Loucy (cell line): ENCODE measurements around the gene ADGRL1.
"Not testable (repeated sequence)": the region's sequence is repeated elsewhere in the genome, so short reads cannot be mapped to it uniquely, and the experiment has no call there.

ENCODE experiments used
- H2AFZ ChIP-seq: fragments of 200-600 bp; sonication (generic); 2 replicates; pipeline ENCODE4 v1.6.0; 2016; ENCODE audit warnings: antibody characterized with exemption, mild to moderate bottlenecking, low read length, moderate library complexity
- H3F3A ChIP-seq: fragments of 200-600 bp; 2 replicates; pipeline ENCODE4 v1.6.0; 2016; ENCODE audit warnings: antibody characterized with exemption, low read depth, mild to moderate bottlenecking
- H3K27me3 ChIP-seq: fragments of 200-600 bp; sonication (generic); 2 replicates; pipeline ENCODE4 v1.6.1; 2014; ENCODE audit warnings: low read length, mild to moderate bottlenecking; ENCODE audit not compliant: insufficient read depth, poor library complexity, severe bottlenecking
- H3K36me3 ChIP-seq: fragments of 200-600 bp; sonication (generic); 2 replicates; pipeline ENCODE4 v1.6.1; 2016; ENCODE audit warnings: low read length; ENCODE audit not compliant: insufficient read depth
- H3K4me1 ChIP-seq: fragments of 200-600 bp; sonication (generic); 2 replicates; pipeline ENCODE4 v1.5.1; 2014; ENCODE audit warnings: low read length, mild to moderate bottlenecking; ENCODE audit not compliant: insufficient read depth, poor library complexity, severe bottlenecking
- H3K4me2 ChIP-seq: fragments of 200-600 bp; sonication (generic); 2 replicates; pipeline ENCODE4 v1.6.0; 2014; ENCODE audit warnings: antibody characterized with exemption, low read length, low read depth, mild to moderate bottlenecking; ENCODE audit not compliant: poor library complexity, severe bottlenecking
- H3K4me3 ChIP-seq: fragments of 200-600 bp; sonication (generic); 2 replicates; pipeline ENCODE4 v1.5.1; 2014; ENCODE audit warnings: low read length, mild to moderate bottlenecking, mixed read lengths; ENCODE audit not compliant: poor library complexity, severe bottlenecking
- H3K79me2 ChIP-seq: fragments of 200-600 bp; sonication (generic); 2 replicates; pipeline ENCODE4 v1.6.1; 2014; ENCODE audit warnings: low read length; ENCODE audit not compliant: insufficient read depth
- H3K9ac ChIP-seq: fragments of 200-600 bp; sonication (generic); 2 replicates; pipeline ENCODE4 v1.6.0; 2014; ENCODE audit warnings: mild to moderate bottlenecking, low read depth, low read length, moderate library complexity; ENCODE audit not compliant: poor library complexity, severe bottlenecking
- H3K9me2 ChIP-seq: fragments of 200-600 bp; sonication (generic); replicated peaks from 2 replicates; pipeline ENCODE4 v1.6.1; 2016; ENCODE audit warnings: low read depth, low read length, mixed read lengths
- H3K9me3 ChIP-seq: fragments of 200-600 bp; sonication (generic); 2 replicates; pipeline ENCODE4 v1.6.1; 2014; ENCODE audit warnings: mild to moderate bottlenecking, antibody characterized with exemption, low read length, low read depth; ENCODE audit not compliant: insufficient read depth
- H4K20me1 ChIP-seq: fragments of 200-600 bp; sonication (generic); 2 replicates; pipeline ENCODE4 v1.6.0; 2014; ENCODE audit warnings: antibody characterized with exemption, low read length, mild to moderate bottlenecking; ENCODE audit not compliant: insufficient read depth, poor library complexity, severe bottlenecking
- EZH2phosphoT487 ChIP-seq: fragments of 200-600 bp; IDR thresholded peaks from 2 replicates; pipeline ENCODE4 v1.6.1; 2018; ENCODE audit warnings: antibody characterized with exemption, mild to moderate bottlenecking, moderate library complexity, borderline replicate concordance
- TF ChIP-seq, protein P1 (sequence below): fragments of 200-600 bp; sonication (generic); conservative IDR thresholded peaks from 2 replicates; pipeline ENCODE4 v1.5.1; 2014; ENCODE audit warnings: mild to moderate bottlenecking, antibody characterized with exemption, low read length

The ADGRL1 gene

DNA sequence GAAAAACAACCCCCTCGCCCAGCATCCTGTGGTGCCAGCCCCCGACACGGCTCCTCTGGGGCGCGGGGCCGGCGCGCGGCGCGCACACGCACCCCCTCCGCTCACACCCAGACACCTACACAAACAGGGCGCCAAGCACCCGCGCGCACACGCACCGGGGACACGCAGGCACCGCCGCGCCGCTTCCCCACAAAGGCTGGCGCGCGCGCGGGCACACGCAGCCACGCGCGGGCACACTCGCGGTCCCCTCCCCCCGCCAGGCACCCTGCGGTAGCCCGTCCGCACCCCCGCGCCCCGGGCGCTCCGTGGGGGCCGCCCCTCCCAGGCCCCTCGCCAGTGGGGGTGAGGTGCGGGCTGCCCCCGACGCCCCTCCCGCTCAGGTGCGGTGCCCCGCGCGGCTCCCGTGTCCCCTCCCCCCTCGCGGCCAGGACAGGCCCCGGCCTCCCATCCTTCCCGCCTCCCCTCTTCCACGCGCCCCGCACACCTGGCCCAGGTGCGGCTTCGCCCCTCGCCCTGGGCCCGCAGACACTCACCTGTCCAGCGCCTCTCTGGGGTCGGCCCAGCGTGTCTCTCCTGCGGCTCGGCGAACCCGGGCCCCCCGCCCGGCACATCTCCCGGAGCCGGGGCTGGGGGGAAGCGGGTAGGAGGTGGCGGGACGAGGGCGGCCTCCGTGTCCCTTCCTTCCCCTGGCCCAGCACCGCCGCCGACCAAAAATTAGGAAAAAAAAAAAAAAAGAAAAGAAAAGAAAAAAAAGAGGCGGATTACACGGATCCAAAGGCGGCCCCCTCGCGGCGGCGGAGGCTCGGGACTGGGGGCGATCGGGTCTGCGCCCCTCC is at the start of gene ADGRL1:
TSS of gene ADGRL1 (minus strand) at position 718 of the 836 bp plus-strand sequence. CDS start 22,567 bp downstream, outside the sequence.
- H3K27me3 ChIP-seq, H3K9me3 ChIP-seq, H3F3A ChIP-seq, H4K20me1 ChIP-seq, H3K4me1 ChIP-seq, H3K9me2 ChIP-seq, H3K36me3 ChIP-seq: not testable (repeated sequence)
- Histone ChIP-seq H2AFZ (peak within 1 kb of the TSS; percentile 94), H3K9ac (peak within 1 kb of the TSS; percentile 93), H3K79me2 (peaks cover 36% of the 10 kb centered on the region), H3K4me3 (peak within 1 kb of the TSS; percentile 90), H3K4me2 (peak within 1 kb of the TSS; percentile 81)

DNA sequence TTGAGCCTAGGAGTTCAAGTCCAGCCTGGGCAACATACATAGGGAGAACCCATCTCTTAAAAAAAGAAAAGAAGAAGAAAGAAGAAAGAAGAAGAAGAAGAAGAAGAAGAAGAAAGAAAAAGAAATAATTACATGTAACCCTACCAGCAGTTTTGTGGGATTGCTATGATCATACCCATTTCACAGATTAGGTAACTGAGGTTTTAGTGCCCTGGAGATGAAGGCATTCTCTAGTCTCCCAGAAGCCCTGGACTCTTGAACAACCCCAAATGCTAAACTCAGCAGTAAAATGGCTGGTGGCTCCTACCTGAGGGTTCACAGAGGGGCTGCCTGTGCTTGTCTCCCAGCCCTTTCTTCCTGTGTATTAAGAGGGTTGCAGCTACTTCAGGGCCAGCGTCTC is 49.3 kb upstream of the ADGRL1 start:
- not testable (repeated sequence) for H3K9me3 ChIP-seq, H4K20me1 ChIP-seq, H3K27me3 ChIP-seq, H3K4me2 ChIP-seq, H3K4me3 ChIP-seq, H3K9ac ChIP-seq, H3K79me2 ChIP-seq, H3K9me2 ChIP-seq, H3F3A ChIP-seq, H3K36me3 ChIP-seq, H2AFZ ChIP-seq, H3K4me1 ChIP-seq

DNA sequence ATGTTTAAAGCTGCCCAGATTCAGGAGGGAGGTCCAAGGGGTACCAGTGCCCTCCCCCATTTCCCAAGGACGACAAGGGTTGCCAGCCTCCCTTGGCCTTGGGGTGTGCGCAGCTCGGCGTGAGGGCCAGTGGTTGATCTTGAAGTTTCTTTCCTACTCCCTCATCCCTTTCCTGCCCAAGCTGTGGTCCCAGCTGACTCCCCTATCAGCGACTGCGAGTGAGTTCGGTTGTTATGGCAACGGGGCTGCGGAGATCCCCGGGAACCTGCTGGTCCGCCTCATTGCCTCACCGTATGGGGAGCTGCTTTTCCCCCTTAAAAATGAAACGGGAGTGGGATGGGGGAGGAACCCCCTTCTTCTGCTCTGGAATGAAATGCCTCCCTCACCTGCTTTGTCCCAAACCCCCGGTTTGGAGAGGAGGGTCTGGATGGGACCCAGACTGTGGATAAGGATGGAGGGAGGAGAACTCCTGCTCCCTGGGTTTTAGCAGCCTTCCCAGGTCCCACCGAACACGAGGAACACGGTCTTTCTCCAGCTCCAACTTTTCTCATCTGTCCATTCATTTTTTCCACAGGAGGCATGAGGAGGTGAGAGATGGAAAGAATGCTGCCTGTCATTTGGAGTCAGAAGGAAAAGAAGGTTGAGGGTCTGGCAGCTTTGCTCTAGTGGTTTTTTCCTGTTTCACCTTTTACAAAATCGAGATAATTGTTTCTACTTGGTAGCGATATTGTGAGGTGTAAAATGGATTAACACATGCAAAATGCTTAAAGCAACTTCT is 48.0 kb upstream of the ADGRL1 start:
- H3K9me3 ChIP-seq, H3K27me3 ChIP-seq, H3K9ac ChIP-seq, H2AFZ ChIP-seq, H3K4me3 ChIP-seq, H3K9me2 ChIP-seq, H3F3A ChIP-seq, H3K79me2 ChIP-seq, H3K36me3 ChIP-seq, H3K4me2 ChIP-seq, H3K4me1 ChIP-seq, H4K20me1 ChIP-seq: not testable (repeated sequence)

DNA sequence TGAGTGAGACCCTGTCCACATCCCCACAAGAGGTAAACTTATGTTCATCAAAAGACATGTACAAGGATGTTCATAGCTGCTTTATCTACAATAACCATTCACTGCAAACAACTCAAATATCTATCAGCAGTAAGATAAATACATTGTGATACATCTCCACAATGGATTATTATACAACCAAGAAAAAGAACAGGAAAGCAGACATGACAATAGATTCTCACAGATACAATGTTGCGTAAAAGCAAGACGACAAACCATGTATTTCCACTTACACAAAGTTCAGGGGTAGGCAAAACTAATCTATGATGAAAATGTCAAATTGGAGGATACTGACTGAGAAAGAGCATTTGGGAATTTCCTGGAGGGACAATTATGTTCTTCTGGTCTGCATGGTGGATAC is 46.2 kb upstream of the ADGRL1 start:
- H3K4me1 ChIP-seq, H3K36me3 ChIP-seq: not testable (repeated sequence)

DNA sequence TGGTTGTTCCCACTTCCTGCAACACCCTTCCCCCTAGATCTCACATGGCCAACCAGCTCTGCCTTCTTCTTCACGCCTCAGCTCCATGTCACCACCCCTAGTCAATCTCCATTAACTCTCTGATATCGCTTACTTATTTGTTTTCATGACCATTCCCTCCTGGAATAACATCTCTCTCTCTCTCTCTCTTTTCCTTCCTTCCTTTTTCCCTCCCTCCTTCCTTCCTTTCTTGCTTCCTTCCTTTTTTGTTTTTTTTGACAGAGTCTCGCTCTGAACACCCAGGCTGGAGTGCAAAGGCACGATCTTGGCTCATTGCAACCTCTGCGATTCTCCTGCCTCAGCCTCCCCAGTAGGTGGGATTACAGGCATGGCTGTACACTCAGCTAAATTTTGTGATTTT is 44.9 kb upstream of the ADGRL1 start:
- H3K4me2 ChIP-seq = no peak overlapping the region
- H2AFZ ChIP-seq = no peak overlapping the region
- H3K4me1 ChIP-seq = no peaks in the 10 kb centered on the region
- H4K20me1 ChIP-seq = no peaks in the 10 kb centered on the region
- no peak overlapping the region for H3K9ac ChIP-seq
- no peak overlapping the region for H3K4me3 ChIP-seq
- no peaks in the 10 kb centered on the region for H3K9me2 ChIP-seq
- H3K9me3 ChIP-seq = no peaks in the 10 kb centered on the region
- no peak for TF ChIP-seq EZH2phosphoT487
- TF ChIP-seq, protein P1, sequence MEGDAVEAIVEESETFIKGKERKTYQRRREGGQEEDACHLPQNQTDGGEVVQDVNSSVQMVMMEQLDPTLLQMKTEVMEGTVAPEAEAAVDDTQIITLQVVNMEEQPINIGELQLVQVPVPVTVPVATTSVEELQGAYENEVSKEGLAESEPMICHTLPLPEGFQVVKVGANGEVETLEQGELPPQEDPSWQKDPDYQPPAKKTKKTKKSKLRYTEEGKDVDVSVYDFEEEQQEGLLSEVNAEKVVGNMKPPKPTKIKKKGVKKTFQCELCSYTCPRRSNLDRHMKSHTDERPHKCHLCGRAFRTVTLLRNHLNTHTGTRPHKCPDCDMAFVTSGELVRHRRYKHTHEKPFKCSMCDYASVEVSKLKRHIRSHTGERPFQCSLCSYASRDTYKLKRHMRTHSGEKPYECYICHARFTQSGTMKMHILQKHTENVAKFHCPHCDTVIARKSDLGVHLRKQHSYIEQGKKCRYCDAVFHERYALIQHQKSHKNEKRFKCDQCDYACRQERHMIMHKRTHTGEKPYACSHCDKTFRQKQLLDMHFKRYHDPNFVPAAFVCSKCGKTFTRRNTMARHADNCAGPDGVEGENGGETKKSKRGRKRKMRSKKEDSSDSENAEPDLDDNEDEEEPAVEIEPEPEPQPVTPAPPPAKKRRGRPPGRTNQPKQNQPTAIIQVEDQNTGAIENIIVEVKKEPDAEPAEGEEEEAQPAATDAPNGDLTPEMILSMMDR = no peak
- H3F3A ChIP-seq = no peaks in the 10 kb centered on the region
- no peaks in the 10 kb centered on the region for H3K27me3 ChIP-seq
- H3K36me3 ChIP-seq = no peaks in the 10 kb centered on the region
- no peaks in the 10 kb centered on the region for H3K79me2 ChIP-seq

More for the DNA sequence above, 46.2 kb upstream of the ADGRL1 start:
- not testable (repeated sequence) for H2AFZ ChIP-seq, H4K20me1 ChIP-seq, H3K9me3 ChIP-seq, H3K4me2 ChIP-seq, H3F3A ChIP-seq, H3K4me3 ChIP-seq, H3K9ac ChIP-seq, H3K27me3 ChIP-seq, H3K79me2 ChIP-seq, H3K9me2 ChIP-seq

DNA sequence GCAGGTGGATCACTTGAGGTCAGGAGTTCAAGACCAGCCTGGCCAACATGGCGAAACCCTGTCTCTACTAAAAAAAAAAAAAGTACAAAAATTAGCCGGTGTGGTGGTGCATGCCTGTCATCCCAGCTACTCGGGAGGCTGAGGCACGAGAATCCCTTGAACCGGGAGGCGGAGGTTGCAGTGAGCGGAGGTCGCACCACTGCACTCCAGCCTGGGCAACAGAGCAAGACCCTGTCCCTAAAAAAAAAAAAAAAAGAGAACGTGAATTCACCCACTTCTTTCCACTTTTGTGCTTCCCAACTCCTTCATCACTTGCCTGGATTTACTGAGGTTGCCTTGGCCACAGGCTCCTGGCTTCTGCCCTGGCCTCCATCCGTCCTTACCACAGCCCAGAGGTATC is 44.3 kb upstream of the ADGRL1 start:
- not testable (repeated sequence) for H3K4me3 ChIP-seq, H3K4me1 ChIP-seq, H2AFZ ChIP-seq, H3K27me3 ChIP-seq, H3F3A ChIP-seq, H3K36me3 ChIP-seq, H3K79me2 ChIP-seq, H4K20me1 ChIP-seq, H3K9ac ChIP-seq, H3K4me2 ChIP-seq, H3K9me2 ChIP-seq, H3K9me3 ChIP-seq
